ENCODE results near the gene RGL4. TPM values are rescaled to one million over a fixed set of nuclear protein-coding genes. Genes with fewer than 3 reads are reported as not detected.

RGL4 gene
- total and polyA plus RNA-seq, 2 of the 13 experiments (the other 11 are each of a cell fraction or from before 2014, with no cell fraction given) = not detected

GRCh38 chr22:23716811-23717801 is 26.3 kb downstream of the RGL4 start (continued):
- no peak for TF ChIP-seq MXD4 (CRISPR knock-in tag; IDR thresholded peaks at IDR 0.05)
- no peak for TF ChIP-seq ZNF260 (CRISPR knock-in tag; IDR thresholded peaks at IDR 0.05; ENCODE audit: borderline replicate concordance, low read depth)
- TF ChIP-seq DBP (CRISPR knock-in tag; IDR thresholded peaks at IDR 0.05; ENCODE audit: not compliant biosample characterization) = no peak
- peak; percentile 80 for TF ChIP-seq MED8 (CRISPR knock-in tag; IDR thresholded peaks at IDR 0.05; ENCODE audit: insufficient replicate concordance)
- no peak; the same call in 1 of the 2 replicates for TF ChIP-seq ZNF460 (CRISPR knock-in tag; IDR thresholded peaks at IDR 0.05; ENCODE audit: borderline replicate concordance)
- TF ChIP-seq NR0B2 (CRISPR knock-in tag; IDR thresholded peaks at IDR 0.05) = peak; percentile 65; the same call in 1 of the 2 replicates
- TF ChIP-seq HNF4G (IDR thresholded peaks at IDR 0.05; ENCODE audit: borderline replicate concordance, low read depth, low read length) = no peak
- 0 out of 2 replicates have a peak, but pooled peaks have one; percentile 10 for TF ChIP-seq HNF4G (CRISPR knock-in tag; IDR thresholded peaks at IDR 0.05; ENCODE audit: borderline replicate concordance, low read depth)
- TF ChIP-seq HMG20A (CRISPR knock-in tag; IDR thresholded peaks at IDR 0.05; ENCODE audit: borderline replicate concordance) = 0 out of 2 replicates have a peak, but pooled peaks have one; percentile 12
- no peak for TF ChIP-seq ZNF580 (CRISPR knock-in tag; IDR thresholded peaks at IDR 0.05; ENCODE audit: borderline replicate concordance, low read depth)
- TF ChIP-seq ZNF737 (CRISPR knock-in tag; IDR thresholded peaks at IDR 0.05; ENCODE audit: borderline replicate concordance) = no peak
- no peak for TF ChIP-seq PAWR (CRISPR knock-in tag; IDR thresholded peaks at IDR 0.05; ENCODE audit: borderline replicate concordance)
- no peak for TF ChIP-seq RAD51 (IDR thresholded peaks at IDR 0.05; ENCODE audit: borderline replicate concordance)
- peak; percentile 99 for TF ChIP-seq YY1 (IDR thresholded peaks at IDR 0.05; ENCODE audit: insufficient read depth, insufficient replicate concordance, low read depth, low read length)
- TF ChIP-seq RBAK (CRISPR knock-in tag; IDR thresholded peaks at IDR 0.05) = no peak
- TF ChIP-seq ZNF687 (CRISPR knock-in tag; IDR thresholded peaks at IDR 0.05) = peak; percentile 96
- TF ChIP-seq ZNF446 (CRISPR knock-in tag; IDR thresholded peaks at IDR 0.05) = no peak
- TF ChIP-seq ZHX1 (CRISPR knock-in tag; IDR thresholded peaks at IDR 0.05; ENCODE audit: low read depth) = peak; percentile 98
